Mucosa of stomach (tissue), 1 donor: Measurements from ENCODE around the gene SLC28A3.

ENCODE experiments used
- H3K27me3 ChIP-seq: one replicate; pipeline ENCODE4 v1.7.0; 2013; ENCODE audit warnings: mild to moderate bottlenecking, low read length; ENCODE audit not compliant: control insufficient read depth, insufficient read depth
- H3K36me3 ChIP-seq: one replicate; pipeline ENCODE4 v1.7.0; 2013; ENCODE audit warnings: low read length; ENCODE audit not compliant: control insufficient read depth, insufficient read depth
- H3K4me1 ChIP-seq: one replicate; pipeline ENCODE4 v1.7.0; 2013; ENCODE audit warnings: mild to moderate bottlenecking, low read length; ENCODE audit not compliant: control insufficient read depth, insufficient read depth
- H3K4me3 ChIP-seq: one replicate; pipeline ENCODE4 v1.7.0; 2013; ENCODE audit warnings: low read length
- H3K9ac ChIP-seq: one replicate; pipeline ENCODE4 v1.7.0; 2013; ENCODE audit warnings: mild to moderate bottlenecking, low read length, moderate library complexity
- H3K9me3 ChIP-seq: one replicate; pipeline ENCODE4 v1.7.0; 2013; ENCODE audit warnings: mild to moderate bottlenecking, low read length, moderate library complexity; ENCODE audit not compliant: control insufficient read depth
- donor health status: Pancreatic carcinoma.

Gene SLC28A3

DNA sequence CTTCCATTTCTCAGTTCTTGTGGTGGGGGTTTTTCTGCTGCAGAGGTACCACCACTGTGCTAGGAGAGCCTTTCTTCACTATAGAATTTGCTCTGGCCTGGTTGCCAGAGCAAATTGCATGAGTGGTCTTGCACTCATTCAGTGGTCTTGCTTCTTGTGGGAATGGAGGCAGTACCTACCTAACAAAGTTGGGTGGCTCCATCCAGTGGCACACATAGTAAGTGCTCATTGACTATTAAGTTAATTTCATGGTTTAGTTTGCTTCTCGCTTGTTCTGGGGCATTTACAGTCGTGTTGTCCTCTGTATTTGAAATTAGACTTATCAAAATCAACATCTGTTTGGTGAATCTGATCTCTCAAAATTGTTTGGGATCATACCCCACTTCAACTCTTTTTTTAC, 23.0 kb downstream of the SLC28A3 start:
- no peaks in the 10 kb centered on the region for H3K4me1 ChIP-seq
- H3K4me3 ChIP-seq = no peak overlapping the region
- H3K27me3 ChIP-seq = no peaks in the 10 kb centered on the region
- no peaks in the 10 kb centered on the region for H3K9me3 ChIP-seq
- H3K36me3 ChIP-seq = no peaks in the 10 kb centered on the region
- no peak overlapping the region for H3K9ac ChIP-seq

DNA sequence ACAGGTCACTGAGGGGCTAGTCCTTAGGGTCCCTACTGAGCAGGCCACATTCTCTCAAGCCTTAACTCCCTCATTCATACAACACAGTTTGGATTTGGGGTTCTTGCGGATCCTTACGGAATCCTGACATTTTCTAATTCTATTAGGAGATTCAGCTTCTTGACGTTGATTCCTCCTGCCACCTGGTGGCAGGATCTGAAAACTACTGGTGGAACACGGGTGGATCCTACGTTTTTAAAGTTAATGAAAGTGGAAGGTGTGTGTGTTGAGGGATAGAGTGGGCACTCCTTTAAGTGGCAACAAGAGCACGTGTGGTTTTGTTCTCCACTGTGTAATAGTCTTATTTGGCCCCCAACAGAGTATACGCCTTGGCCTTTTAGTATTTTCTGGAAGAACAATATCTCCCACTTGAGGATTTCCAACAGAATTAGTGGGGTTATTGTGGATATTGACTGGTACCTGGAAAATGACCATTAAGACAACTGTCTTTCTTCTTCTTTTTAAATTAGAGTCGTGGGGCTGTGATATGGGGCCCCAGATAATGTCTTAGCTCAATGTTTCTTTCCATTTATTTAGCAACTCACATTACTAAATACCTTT, 25.2 kb downstream of the SLC28A3 start:
- H3K36me3 ChIP-seq = no peaks in the 10 kb centered on the region
- H3K27me3 ChIP-seq = no peaks in the 10 kb centered on the region
- H3K9ac ChIP-seq = no peak overlapping the region
- H3K4me3 ChIP-seq = no peak overlapping the region
- no peaks in the 10 kb centered on the region for H3K9me3 ChIP-seq
- H3K4me1 ChIP-seq = no peaks in the 10 kb centered on the region

- Histone ChIP-seq H3K27me3 (no peaks in the 10 kb centered on the region), H3K4me1 (no peaks in the 10 kb centered on the region), H3K9me3 (no peaks in the 10 kb centered on the region), H3K4me3 (no peak overlapping the region), H3K9ac (no peak overlapping the region), H3K36me3 (no peaks in the 10 kb centered on the region)
These were observed 26.3 kb downstream of the SLC28A3 start for GRCh38 chr9:84314306-84314705.

GRCh38 chr9:84310883-84311282, 29.7 kb downstream of the SLC28A3 start:
- no peak overlapping the region for H3K9ac ChIP-seq
- H3K27me3 ChIP-seq = no peaks in the 10 kb centered on the region
- no peaks in the 10 kb centered on the region for H3K36me3 ChIP-seq
- H3K4me3 ChIP-seq = no peak overlapping the region
- no peaks in the 10 kb centered on the region for H3K4me1 ChIP-seq
- H3K9me3 ChIP-seq = no peaks in the 10 kb centered on the region

GRCh38 chr9:84305497-84306131, 34.9 kb downstream of the SLC28A3 start:
- H3K27me3 ChIP-seq = no peaks in the 10 kb centered on the region
- no peaks in the 10 kb centered on the region for H3K36me3 ChIP-seq
- no peak overlapping the region for H3K4me3 ChIP-seq
- H3K9me3 ChIP-seq = no peaks in the 10 kb centered on the region
- H3K4me1 ChIP-seq = no peaks in the 10 kb centered on the region
- no peak overlapping the region for H3K9ac ChIP-seq

DNA sequence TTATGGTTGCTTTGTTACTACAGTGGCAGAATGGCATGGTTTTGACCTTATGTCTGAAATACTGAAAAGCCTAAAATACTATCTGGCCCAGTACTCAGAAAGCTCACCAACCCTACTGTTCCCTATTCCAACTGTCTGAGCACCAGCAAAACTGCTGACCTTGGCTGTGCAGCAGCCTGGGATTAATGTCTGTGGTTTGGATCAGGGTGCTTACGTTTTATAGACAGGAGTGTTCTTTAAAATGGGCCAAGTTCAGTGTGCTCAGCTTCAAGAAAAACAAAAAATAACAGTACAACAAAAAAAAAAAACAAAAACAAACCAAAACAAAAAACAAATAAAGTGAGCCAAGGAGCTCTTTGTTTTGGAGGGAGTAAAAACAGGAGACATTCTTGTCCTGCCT, 36.4 kb downstream of the SLC28A3 start:
- H3K9ac ChIP-seq = no peak overlapping the region
- H3K4me3 ChIP-seq = no peak overlapping the region
- H3K9me3 ChIP-seq = no peaks in the 10 kb centered on the region
- H3K4me1 ChIP-seq = no peaks in the 10 kb centered on the region
- no peaks in the 10 kb centered on the region for H3K27me3 ChIP-seq
- H3K36me3 ChIP-seq = no peaks in the 10 kb centered on the region

DNA sequence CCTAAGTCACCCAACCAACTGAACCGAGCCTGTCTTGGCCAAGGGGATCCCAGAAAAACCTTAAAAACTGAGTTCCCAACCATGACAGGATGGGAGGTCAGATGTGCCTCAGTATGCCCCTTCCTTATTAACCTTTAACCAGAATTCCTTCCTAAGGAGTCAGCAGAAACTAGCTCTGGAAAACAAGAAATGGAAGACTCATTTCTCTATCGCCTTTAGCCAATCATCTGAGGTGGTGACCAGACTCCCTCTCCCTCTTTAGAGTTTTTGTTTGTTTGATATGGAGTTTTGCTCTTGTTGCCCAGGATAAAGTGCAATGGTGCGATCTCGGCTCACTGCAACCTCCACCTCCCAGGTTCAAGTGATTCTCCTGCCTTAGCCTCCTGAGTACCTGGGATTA, 37.5 kb downstream of the SLC28A3 start:
- Histone ChIP-seq H3K36me3 (no peaks in the 10 kb centered on the region), H3K9me3 (no peaks in the 10 kb centered on the region)

GRCh38 chr9:84301851-84302250, 38.7 kb downstream of the SLC28A3 start:
- H3K4me3 ChIP-seq = no peak overlapping the region
- H3K9ac ChIP-seq = no peak overlapping the region
- no peaks in the 10 kb centered on the region for H3K4me1 ChIP-seq
- H3K9me3 ChIP-seq = no peaks in the 10 kb centered on the region
- H3K27me3 ChIP-seq = no peaks in the 10 kb centered on the region
- H3K36me3 ChIP-seq = no peaks in the 10 kb centered on the region

More for the DNA sequence above, 37.5 kb downstream of the SLC28A3 start:
- Histone ChIP-seq H3K4me1 (no peaks in the 10 kb centered on the region), H3K9ac (no peak overlapping the region), H3K27me3 (no peaks in the 10 kb centered on the region), H3K4me3 (no peak overlapping the region)

DNA sequence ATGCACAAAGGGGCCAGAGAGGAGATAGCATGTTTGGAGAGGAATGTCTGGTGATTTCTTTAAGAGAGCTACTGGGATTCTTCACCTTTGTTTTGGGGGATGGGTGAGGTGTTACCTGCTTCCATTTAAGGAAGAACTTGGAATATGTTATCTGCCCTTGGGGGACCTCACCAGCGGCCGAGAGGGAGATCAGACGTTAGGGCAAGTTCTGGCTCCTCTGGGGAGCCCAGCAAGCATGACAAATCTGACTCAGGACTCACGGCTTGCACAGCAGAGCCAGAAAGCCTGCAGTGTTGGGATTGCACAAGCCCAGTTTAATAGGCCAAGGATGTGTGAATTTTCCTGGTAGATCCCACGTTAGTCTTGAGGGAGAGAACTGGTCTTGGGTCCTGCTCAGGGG, 40.3 kb downstream of the SLC28A3 start:
- no peaks in the 10 kb centered on the region for H3K4me1 ChIP-seq
- no peaks in the 10 kb centered on the region for H3K36me3 ChIP-seq
- no peaks in the 10 kb centered on the region for H3K27me3 ChIP-seq
- H3K9ac ChIP-seq = no peak overlapping the region
- H3K4me3 ChIP-seq = no peak overlapping the region
- H3K9me3 ChIP-seq = no peaks in the 10 kb centered on the region

DNA sequence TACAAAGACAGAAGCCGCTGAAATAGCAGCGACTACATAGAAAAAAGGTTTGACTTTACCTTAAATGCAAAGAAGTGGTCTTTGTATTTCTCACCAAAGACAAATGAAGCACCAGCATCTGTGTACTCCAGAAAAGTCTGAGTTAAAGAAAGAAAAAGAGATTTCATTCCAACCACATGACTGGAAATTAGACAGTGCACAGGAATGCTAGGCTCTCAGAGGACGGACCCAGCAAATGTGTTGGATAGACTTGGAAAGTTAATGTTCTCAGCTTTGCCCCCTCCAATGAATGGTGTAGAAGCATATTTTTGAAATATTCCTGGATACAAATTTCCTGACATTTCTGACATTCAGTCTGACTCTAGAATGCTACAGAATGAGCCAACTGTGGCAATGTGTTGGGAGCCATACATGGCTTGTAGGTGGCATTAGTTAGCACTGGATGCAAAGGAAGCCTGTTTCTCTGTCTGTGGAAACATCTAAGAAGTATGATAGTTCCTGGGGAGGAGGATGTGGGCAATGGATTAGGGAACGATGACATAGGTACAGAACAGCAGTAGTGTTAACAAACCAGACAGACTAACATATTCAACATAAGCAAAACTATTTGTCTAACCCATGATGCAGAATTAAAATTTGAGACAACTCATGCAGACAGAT, 43.3 kb downstream of the SLC28A3 start:
- no peak overlapping the region for H3K4me3 ChIP-seq

GRCh38 chr9:84296146-84296843, 44.3 kb downstream of the SLC28A3 start:
- H3K27me3 ChIP-seq = no peaks in the 10 kb centered on the region
- H3K9ac ChIP-seq = no peak overlapping the region
- no peaks in the 10 kb centered on the region for H3K9me3 ChIP-seq
- no peaks in the 10 kb centered on the region for H3K36me3 ChIP-seq
- no peak overlapping the region for H3K4me3 ChIP-seq
- no peaks in the 10 kb centered on the region for H3K4me1 ChIP-seq

More for the DNA sequence above, 43.3 kb downstream of the SLC28A3 start:
- Histone ChIP-seq H3K27me3 (no peaks in the 10 kb centered on the region), H3K36me3 (no peaks in the 10 kb centered on the region), H3K9ac (no peak overlapping the region), H3K4me1 (no peaks in the 10 kb centered on the region), H3K9me3 (no peaks in the 10 kb centered on the region)
